Measurements from ENCODE around the gene PJVK.
A peak's percentile ranks its signal among the peaks of the same experiment; 100 is the strongest.
"Not testable (repeated sequence)": the region's sequence is repeated elsewhere in the genome, so short reads cannot be mapped to it uniquely, and the experiment has no call there.

PJVK gene

GRCh38 chr2:178436662-178437061, 14.5 kb upstream of the PJVK start:
- no peak for DNase-seq (ENCODE audit: low spot score)

GRCh38 chr2:178441426-178441825, 9.8 kb upstream of the PJVK start:
- no peak for DNase-seq (ENCODE audit: low spot score)

GRCh38 chr2:178448968-178449661, 2.1 kb upstream of the PJVK start:
- DNase-seq (ENCODE audit: low spot score) = no peak

- peak; percentile 66 for DNase-seq (ENCODE audit: low spot score)
Measured at GRCh38 chr2:178449700-178450523, 1.3 kb upstream of the PJVK start.

GRCh38 chr2:178450524-178450773, 729 bp upstream of the PJVK start:
- no peak for DNase-seq (ENCODE audit: low spot score)

GRCh38 chr2:178452334-178452733, 1.2 kb downstream of the PJVK start:
- DNase-seq (ENCODE audit: low spot score) = no peak

GRCh38 chr2:178452870-178453269, 1.7 kb downstream of the PJVK start:
- no peak for DNase-seq (ENCODE audit: low spot score)

GRCh38 chr2:178455947-178456346, 4.8 kb downstream of the PJVK start:
- no peak for DNase-seq (ENCODE audit: low spot score)

GRCh38 chr2:178457390-178457886, 6.3 kb downstream of the PJVK start:
- DNase-seq (ENCODE audit: low spot score) = no peak

GRCh38 chr2:178469219-178469849, 18.2 kb downstream of the PJVK start:
- DNase-seq (ENCODE audit: low spot score) = no peak

- not testable (repeated sequence) for DNase-seq (ENCODE audit: low spot score)
Measured at GRCh38 chr2:178471313-178471712, 20.1 kb downstream of the PJVK start.

GRCh38 chr2:178473373-178473772, 22.2 kb downstream of the PJVK start:
- DNase-seq (ENCODE audit: low spot score) = no peak

- no peak for DNase-seq (ENCODE audit: low spot score)
Measured at GRCh38 chr2:178473931-178474330, 22.8 kb downstream of the PJVK start.

- no peak for DNase-seq (ENCODE audit: low spot score)
Measured at GRCh38 chr2:178474560-178474959, 23.4 kb downstream of the PJVK start.

GRCh38 chr2:178476477-178476876, 25.3 kb downstream of the PJVK start:
- DNase-seq (ENCODE audit: low spot score) = no peak

- DNase-seq (ENCODE audit: low spot score) = no peak
Measured at GRCh38 chr2:178477443-178478129, 26.4 kb downstream of the PJVK start.

GRCh38 chr2:178478130-178478438, 26.9 kb downstream of the PJVK start:
- no peak for DNase-seq (ENCODE audit: low spot score)

GRCh38 chr2:178478439-178479274, 27.5 kb downstream of the PJVK start, which contains the start of gene FKBP7:
Gene FKBP7, minus strand, starts transcription at chr2:178478600. Its CDS starts 101 bp downstream, at chr2:178478499.
- peak; percentile 81 for DNase-seq (ENCODE audit: low spot score)

GRCh38 chr2:178479275-178479616, 28.1 kb downstream of the PJVK start:
- DNase-seq (ENCODE audit: low spot score) = no peak

- no peak for DNase-seq (ENCODE audit: low spot score)
Measured at GRCh38 chr2:178479758-178480226, 28.6 kb downstream of the PJVK start.

Data from CD4-positive, alpha-beta T cell treated with Interleukin-2 at 100 ng/mL for 4 hours (primary cell).